ENCODE data around the gene TRAF6. TPM values are rescaled to one million over a fixed set of nuclear protein-coding genes. Genes with fewer than 3 reads are reported as not detected.

The TRAF6 gene
- total and polyA plus RNA-seq, 2 donors (not counting 1 experiment from before 2014, with no cell fraction given) = 10.1 to 22.4 TPM

GRCh38 chr11:36490026-36490806 lies 19.9 kb downstream of the TRAF6 start:
- Histone ChIP-seq H2AFZ (ENCODE audit: insufficient read depth, low read depth, low read length, poor library complexity, severe bottlenecking) (no peak overlapping the region), H3K27ac (ENCODE audit: low read length in 2 of 2) (no peak overlapping the region), H3K27me3 (replicated peaks in 1 of 4; ENCODE audit: control extremely low read depth in 1 of 4, control insufficient read depth in 3 of 4, insufficient read depth in 4 of 4, low read length in 3 of 4) (no peaks in the 10 kb centered on the region), H3K9me3 (ENCODE audit: control extremely low read depth in 1 of 3, control insufficient read depth in 2 of 3, insufficient read depth in 1 of 3, low read length in 2 of 3) (no peaks in the 10 kb centered on the region), H4K20me1 (ENCODE audit: control insufficient read depth, insufficient read depth, low read length, poor library complexity, severe bottlenecking) (peaks cover 8% of the 10 kb centered on the region), H3K9ac (ENCODE audit: low read length) (no peak overlapping the region), H3K79me2 (ENCODE audit: control insufficient read depth, insufficient read depth, low read length) (peaks cover 3% of the 10 kb centered on the region), H3K36me3 (replicated peaks in 1 of 2; ENCODE audit: control extremely low read depth in 1 of 2, control insufficient read depth in 1 of 2, extremely low read depth in 1 of 2, insufficient read depth in 2 of 2, low read length in 1 of 2) (peaks cover 11 to 47% of the 10 kb centered on the region in 2 experiments), H3K4me2 (replicated peaks; ENCODE audit: low read depth, low read length, poor library complexity, severe bottlenecking) (no peak overlapping the region), H3K4me1 (ENCODE audit: control insufficient read depth in 2 of 2, insufficient read depth in 2 of 2, low read length in 2 of 2) (peaks cover 21% of the 10 kb centered on the region in 2 donors), H3K4me3 (ENCODE audit: control extremely low read depth in 1 of 5, extremely low read depth in 1 of 5, insufficient read depth in 1 of 5, low read depth in 2 of 5, low read length in 4 of 5) (no peak overlapping the region)
- Mint-ChIP-seq H3K27ac (peak overlapping the region; percentile 12), H3K27me3 (no peaks in the 10 kb centered on the region), H3K9me3 (ENCODE audit: insufficient read depth) (no peaks in the 10 kb centered on the region), H3K4me1 (peaks cover 26% of the 10 kb centered on the region), H3K4me3 (no peak overlapping the region)
- intact Hi-C loops (cut with micrococcal nuclease) = loop anchor here (5.0 kb wide), 3 partner anchors 113 to 873 kb away; partner anchors contain the start of gene FJX1
- no peak for ATAC-seq (ENCODE audit: low read depth)
- no peak for DNase-seq
- TF ChIP-seq CTCF (IDR thresholded peaks at IDR 0.05) = no peak
- TF ChIP-seq EZH2 (IDR thresholded peaks at IDR 0.05; ENCODE audit: borderline replicate concordance, insufficient read depth, low read depth, low read length, poor library complexity, severe bottlenecking) = no peak
- CTCF ChIA-PET = interaction anchor here (3.1 to 4.2 kb wide), 2 partner anchors 12 to 224 kb away, joined by 18 to 52 read pairs; no protein-coding TSS in a partner anchor
- POLR2A ChIA-PET = no interaction called here
- WGBS (ENCODE audit: insufficient coverage) = 97% methylated on average over 14 of the region's 16 CpGs

- intact Hi-C loops (cut with micrococcal nuclease) = no loop called here
- H3K27ac ChIP-seq (ENCODE audit: low read length in 2 of 2) = peak overlapping the region; percentile 59 to 88
- TF ChIP-seq EZH2 (IDR thresholded peaks at IDR 0.05; ENCODE audit: borderline replicate concordance, insufficient read depth, low read depth, low read length, poor library complexity, severe bottlenecking) = no peak
- no peak for TF ChIP-seq CTCF (IDR thresholded peaks at IDR 0.05)
- peak overlapping the region; percentile 35 for H2AFZ ChIP-seq (ENCODE audit: insufficient read depth, low read depth, low read length, poor library complexity, severe bottlenecking)
- no peak overlapping the region for H3K27ac Mint-ChIP-seq
- peaks cover 3% of the 10 kb centered on the region for H3K79me2 ChIP-seq (ENCODE audit: control insufficient read depth, insufficient read depth, low read length)
- H3K4me1 ChIP-seq (ENCODE audit: control insufficient read depth in 2 of 2, insufficient read depth in 2 of 2, low read length in 2 of 2) = peaks cover 21% of the 10 kb centered on the region in 2 donors
- CTCF ChIA-PET = interaction anchor here (0.6 to 2.5 kb wide), 6 partner anchors 9 to 196 kb away, joined by 3 to 15 read pairs (median 3); no protein-coding TSS in a partner anchor
- no peaks in the 10 kb centered on the region for H3K9me3 Mint-ChIP-seq (ENCODE audit: insufficient read depth)
- H3K36me3 ChIP-seq (replicated peaks in 1 of 2; ENCODE audit: control extremely low read depth in 1 of 2, control insufficient read depth in 1 of 2, extremely low read depth in 1 of 2, insufficient read depth in 2 of 2, low read length in 1 of 2) = peaks cover 8 to 37% of the 10 kb centered on the region in 2 experiments
- no CpG with 5 or more reads among the region's 5 CpGs for WGBS (ENCODE audit: insufficient coverage)
- POLR2A ChIA-PET = interaction anchor here (0.6 kb wide), 1 partner anchor 17 kb away, joined by 5 read pairs; no protein-coding TSS in a partner anchor
- H4K20me1 ChIP-seq (ENCODE audit: control insufficient read depth, insufficient read depth, low read length, poor library complexity, severe bottlenecking) = peaks cover 6% of the 10 kb centered on the region
- H3K27me3 Mint-ChIP-seq = no peaks in the 10 kb centered on the region
- no peaks in the 10 kb centered on the region for H3K9me3 ChIP-seq (ENCODE audit: control extremely low read depth in 1 of 3, control insufficient read depth in 2 of 3, insufficient read depth in 1 of 3, low read length in 2 of 3)
- peak overlapping the region; percentile 38 for H3K9ac ChIP-seq (ENCODE audit: low read length)
- DNase-seq = no peak
- ATAC-seq (ENCODE audit: low read depth) = no peak
- H3K4me2 ChIP-seq (replicated peaks; ENCODE audit: low read depth, low read length, poor library complexity, severe bottlenecking) = peak overlapping the region; percentile 66
- peaks cover 28% of the 10 kb centered on the region for H3K4me1 Mint-ChIP-seq
- H3K4me3 ChIP-seq (ENCODE audit: control extremely low read depth in 1 of 5, extremely low read depth in 1 of 5, insufficient read depth in 1 of 5, low read depth in 2 of 5, low read length in 4 of 5) = peak overlapping the region in 3 of 5 experiments; percentile 13 to 34 (median 20)
- peak overlapping the region; percentile 46 for H3K4me3 Mint-ChIP-seq
- no peaks in the 10 kb centered on the region for H3K27me3 ChIP-seq (replicated peaks in 1 of 4; ENCODE audit: control extremely low read depth in 1 of 4, control insufficient read depth in 3 of 4, insufficient read depth in 4 of 4, low read length in 3 of 4)
Observed at GRCh38 chr11:36488096-36488495, 22.0 kb downstream of the TRAF6 start.

Data from B cell (primary cell).